ENCODE measurements around the gene RGS18. TPM values are rescaled to one million over a fixed set of nuclear protein-coding genes. Genes with fewer than 3 reads are reported as not detected.
A peak's percentile ranks its signal among the peaks of the same experiment; 100 is the strongest.

Gene RGS18
- total and polyA plus RNA-seq, 2 of the 13 experiments (the other 11 are each of a cell fraction or from before 2014, with no cell fraction given), result not detected

- no peak for FAIRE-seq
- CTCF ChIA-PET (ENCODE audit: low intra/inter-chr PET ratio, low total read pairs), result no interaction called here
Measured at GRCh38 chr1:192126030-192126619, 32.1 kb upstream of the RGS18 start.

GRCh38 chr1:192130175-192130574 is 28.1 kb upstream of the RGS18 start:
- no peak overlapping the region for H3K9ac ChIP-seq (ENCODE audit: insufficient read depth, low read depth, low read length)
- CTCF ChIA-PET (ENCODE audit: low intra/inter-chr PET ratio, low total read pairs), result no interaction called here
- H3K27ac ChIP-seq (ENCODE audit: extremely low read length, insufficient read depth, low read length), result no peak overlapping the region
- POLR2A ChIA-PET, result no interaction called here
- intact Hi-C loops (cut with micrococcal nuclease; ENCODE audit: unreplicated experiment) (no loop called here), in situ Hi-C loops (cut with HindIII; ENCODE audit: extremely low pct_ligation_motif_present, low pct_unique_long_range_greater_than_20kb) (no loop called here)
- no peaks in the 10 kb centered on the region for H3K79me2 ChIP-seq (ENCODE audit: insufficient read depth, low read length)
- H3K9me3 ChIP-seq (ENCODE audit: low read length), result no peaks in the 10 kb centered on the region
- no peaks in the 10 kb centered on the region for H3K27me3 ChIP-seq (ENCODE audit: control insufficient read depth in 1 of 2, insufficient read depth in 2 of 2, low read length in 2 of 2)
- H4K20me1 ChIP-seq (ENCODE audit: insufficient read depth, low read length), result no peaks in the 10 kb centered on the region
- H3K4me2 ChIP-seq (ENCODE audit: low read depth, low read length), result no peak overlapping the region
- no peak overlapping the region for H3K4me3 ChIP-seq (replicated peaks in 1 of 3; ENCODE audit: insufficient read depth in 1 of 3, low read depth in 2 of 3, low read length in 3 of 3)
- no peak overlapping the region for H2AFZ ChIP-seq (ENCODE audit: low read length)
- WGBS (ENCODE audit: low lambda C conversion rate), result 0% methylated on average over 1 of the region's 1 CpG
- no peak for FAIRE-seq
- DNase-seq (ENCODE audit: low spot score), result no peak
- H3K36me3 ChIP-seq (replicated peaks in 1 of 2; ENCODE audit: control insufficient read depth in 1 of 2, insufficient read depth in 2 of 2, low read length in 2 of 2), result no peaks in the 10 kb centered on the region
- BruUV-seq (replicated peaks), result no TSS peak
- ATAC-seq, result no peak
- H3K4me1 ChIP-seq (ENCODE audit: insufficient read depth, low read length), result no peaks in the 10 kb centered on the region
- TF ChIP-seq POLR2AphosphoS2 (IDR thresholded peaks at IDR 0.05; ENCODE audit: low read depth, low read length) (no peak), ETS1 (CRISPR knock-in tag; IDR thresholded peaks at IDR 0.05) (no peak), ATM (IDR thresholded peaks at IDR 0.05; ENCODE audit: borderline replicate concordance) (no peak), SAP130 (CRISPR knock-in tag; IDR thresholded peaks at IDR 0.05; ENCODE audit: low read depth) (no peak), EHMT2 (IDR thresholded peaks at IDR 0.05; ENCODE audit: borderline replicate concordance, low read depth, low read length) (no peak), HNRNPK (IDR thresholded peaks at IDR 0.05; ENCODE audit: low read depth, low read length, poor library complexity, severe bottlenecking) (no peak), ZNF207 (IDR thresholded peaks at IDR 0.05; ENCODE audit: borderline replicate concordance) (no peak), NPAS2 (CRISPR knock-in tag; IDR thresholded peaks at IDR 0.05; ENCODE audit: borderline replicate concordance) (no peak)
- TF ChIP-seq, protein P1, sequence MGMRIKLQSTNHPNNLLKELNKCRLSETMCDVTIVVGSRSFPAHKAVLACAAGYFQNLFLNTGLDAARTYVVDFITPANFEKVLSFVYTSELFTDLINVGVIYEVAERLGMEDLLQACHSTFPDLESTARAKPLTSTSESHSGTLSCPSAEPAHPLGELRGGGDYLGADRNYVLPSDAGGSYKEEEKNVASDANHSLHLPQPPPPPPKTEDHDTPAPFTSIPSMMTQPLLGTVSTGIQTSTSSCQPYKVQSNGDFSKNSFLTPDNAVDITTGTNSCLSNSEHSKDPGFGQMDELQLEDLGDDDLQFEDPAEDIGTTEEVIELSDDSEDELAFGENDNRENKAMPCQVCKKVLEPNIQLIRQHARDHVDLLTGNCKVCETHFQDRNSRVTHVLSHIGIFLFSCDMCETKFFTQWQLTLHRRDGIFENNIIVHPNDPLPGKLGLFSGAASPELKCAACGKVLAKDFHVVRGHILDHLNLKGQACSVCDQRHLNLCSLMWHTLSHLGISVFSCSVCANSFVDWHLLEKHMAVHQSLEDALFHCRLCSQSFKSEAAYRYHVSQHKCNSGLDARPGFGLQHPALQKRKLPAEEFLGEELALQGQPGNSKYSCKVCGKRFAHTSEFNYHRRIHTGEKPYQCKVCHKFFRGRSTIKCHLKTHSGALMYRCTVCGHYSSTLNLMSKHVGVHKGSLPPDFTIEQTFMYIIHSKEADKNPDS (CRISPR knock-in tag; IDR thresholded peaks at IDR 0.05), result no peak

More at GRCh38 chr1:192126030-192126619, 32.1 kb upstream of the RGS18 start:
- H3K9ac ChIP-seq (ENCODE audit: insufficient read depth, low read depth, low read length), result no peak overlapping the region
- BruUV-seq (replicated peaks), result no TSS peak
- no peaks in the 10 kb centered on the region for H3K27me3 ChIP-seq (ENCODE audit: control insufficient read depth in 1 of 2, insufficient read depth in 2 of 2, low read length in 2 of 2)
- no peaks in the 10 kb centered on the region for H3K36me3 ChIP-seq (replicated peaks in 1 of 2; ENCODE audit: control insufficient read depth in 1 of 2, insufficient read depth in 2 of 2, low read length in 2 of 2)
- H3K9me3 ChIP-seq (ENCODE audit: low read length), result no peaks in the 10 kb centered on the region
- ATAC-seq (no peak), DNase-seq (ENCODE audit: low spot score) (no peak)
- no peak overlapping the region for H2AFZ ChIP-seq (ENCODE audit: low read length)
- 0% methylated on average over 2 of the region's 2 CpGs for WGBS (ENCODE audit: low lambda C conversion rate)
- in situ Hi-C loops (cut with HindIII; ENCODE audit: extremely low pct_ligation_motif_present, low pct_unique_long_range_greater_than_20kb), result no loop called here
- H4K20me1 ChIP-seq (ENCODE audit: insufficient read depth, low read length), result no peaks in the 10 kb centered on the region
- peak; percentile 88 to 94 for TF ChIP-seq MAFK (conservative IDR thresholded peaks at IDR 0.05 in 1 of 2, IDR thresholded peaks at IDR 0.05 in 1 of 2; ENCODE audit: low read length in 2 of 2)
- TF ChIP-seq, protein P2, sequence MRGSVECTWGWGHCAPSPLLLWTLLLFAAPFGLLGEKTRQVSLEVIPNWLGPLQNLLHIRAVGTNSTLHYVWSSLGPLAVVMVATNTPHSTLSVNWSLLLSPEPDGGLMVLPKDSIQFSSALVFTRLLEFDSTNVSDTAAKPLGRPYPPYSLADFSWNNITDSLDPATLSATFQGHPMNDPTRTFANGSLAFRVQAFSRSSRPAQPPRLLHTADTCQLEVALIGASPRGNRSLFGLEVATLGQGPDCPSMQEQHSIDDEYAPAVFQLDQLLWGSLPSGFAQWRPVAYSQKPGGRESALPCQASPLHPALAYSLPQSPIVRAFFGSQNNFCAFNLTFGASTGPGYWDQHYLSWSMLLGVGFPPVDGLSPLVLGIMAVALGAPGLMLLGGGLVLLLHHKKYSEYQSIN (CRISPR knock-in tag; IDR thresholded peaks at IDR 0.05; ENCODE audit: borderline replicate concordance), result no peak
- TF ChIP-seq MAFF (IDR thresholded peaks at IDR 0.05; ENCODE audit: low read depth, low read length), result peak; percentile 88
- POLR2A ChIA-PET, result no interaction called here
- intact Hi-C loops (cut with micrococcal nuclease; ENCODE audit: unreplicated experiment), result no loop called here
- H3K4me3 ChIP-seq (replicated peaks in 1 of 3; ENCODE audit: insufficient read depth in 1 of 3, low read depth in 2 of 3, low read length in 3 of 3), result no peak overlapping the region
- H3K4me2 ChIP-seq (ENCODE audit: low read depth, low read length), result no peak overlapping the region
- no peaks in the 10 kb centered on the region for H3K4me1 ChIP-seq (ENCODE audit: insufficient read depth, low read length)
- no peaks in the 10 kb centered on the region for H3K79me2 ChIP-seq (ENCODE audit: insufficient read depth, low read length)
- no peak overlapping the region for H3K27ac ChIP-seq (ENCODE audit: extremely low read length, insufficient read depth, low read length)
